GM12892 (cell line): ENCODE measurements around the gene GALNT7.
A peak's percentile ranks its signal among the peaks of the same experiment; 100 is the strongest.

ENCODE experiments used
- POLR2A ChIP-seq: IDR thresholded peaks from 2 replicates; pipeline ENCODE4 v1.6.1; 2011; ENCODE audit warnings: low read depth, low read length, control low read depth
- POLR2AphosphoS5 ChIP-seq: IDR thresholded peaks from 2 replicates; pipeline ENCODE4 v1.6.1; 2011; ENCODE audit warnings: low read depth, low read length, control low read depth
- TAF1 ChIP-seq: IDR thresholded peaks from 2 replicates; pipeline ENCODE4 v1.6.1; 2011; ENCODE audit warnings: low read depth, mild to moderate bottlenecking, control low read depth, low read length, borderline replicate concordance

- TF ChIP-seq POLR2A (0 out of 2 replicates have a peak, but pooled peaks have one; percentile 28), POLR2AphosphoS5 (peak; percentile 66; the same call in 1 of the 2 replicates), TAF1 (no peak)
Observed at GRCh38 chr4:173168396-173169177, at the start of gene GALNT7.
